ENCODE results near the gene FGL2. TPM values are rescaled to one million over a fixed set of nuclear protein-coding genes. Genes with fewer than 3 reads are reported as not detected.

Gene FGL2
- total and polyA plus RNA-seq, 2 experiments from 2014 or later = not detected

DNA sequence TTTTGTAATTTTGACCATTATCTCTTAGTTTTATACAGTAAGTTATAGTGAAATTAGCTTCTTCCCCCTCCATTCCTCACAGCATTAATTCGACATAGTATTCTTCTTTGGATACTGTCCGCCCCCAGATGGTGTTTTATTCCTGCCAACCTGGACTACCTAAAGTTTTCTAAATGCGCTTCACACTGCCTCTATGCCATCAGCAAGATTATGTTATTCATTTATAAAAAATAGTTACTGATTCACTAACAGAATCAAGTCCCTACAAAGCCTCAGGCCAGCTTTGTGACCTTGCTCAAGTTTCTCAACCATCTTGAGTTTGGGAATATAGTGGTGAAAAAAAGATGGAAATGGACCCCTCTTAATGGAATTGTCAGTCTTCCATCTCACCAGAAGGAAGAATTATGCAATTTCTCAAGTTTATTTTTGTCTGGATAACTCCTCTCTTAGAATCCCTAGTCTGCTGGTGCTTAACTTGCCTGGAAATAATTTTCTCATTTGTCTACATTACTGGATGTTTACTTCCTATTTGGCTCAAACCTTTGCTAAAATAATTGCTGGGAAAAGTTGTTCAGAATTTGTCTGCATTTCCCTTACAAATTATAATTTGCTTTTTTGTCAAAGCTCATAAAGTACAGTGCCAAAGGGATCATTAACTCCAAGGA, 16.7 kb upstream of the FGL2 start:
- no peaks in the 10 kb centered on the region; the same call in 1 of the 2 replicates for H3K36me3 ChIP-seq (ENCODE audit: insufficient read depth)
- no peaks in the 10 kb centered on the region for H3K27me3 Mint-ChIP-seq (ENCODE audit: insufficient read depth, low read depth, poor library complexity)
- peaks cover 4% of the 10 kb centered on the region for H3K9me2 ChIP-seq (ENCODE audit: insufficient read depth)
- TF ChIP-seq STAT1 (IDR thresholded peaks at IDR 0.05; ENCODE audit: unreplicated experiment) (no peak), CREB1 (CRISPR knock-in tag; IDR thresholded peaks at IDR 0.05; ENCODE audit: low read depth) (no peak)
- no peaks in the 10 kb centered on the region for H3K4me1 ChIP-seq (ENCODE audit: insufficient read depth)
- H3K9me3 Mint-ChIP-seq = peaks cover 21% of the 10 kb centered on the region
- no peaks in the 10 kb centered on the region for H4K20me1 ChIP-seq (replicated peaks; ENCODE audit: insufficient read depth)
- ATAC-seq (no peak), DNase-seq (ENCODE audit: low spot score) (no peak)
- no peak overlapping the region for H3K27ac ChIP-seq (ENCODE audit: low read depth)
- no peak overlapping the region for H3K27ac Mint-ChIP-seq
- no peaks in the 10 kb centered on the region for H3K27me3 ChIP-seq (ENCODE audit: insufficient read depth)
- H3F3A ChIP-seq (replicated peaks; ENCODE audit: low read depth) = no peaks in the 10 kb centered on the region
- no peak overlapping the region for H3K4me3 Mint-ChIP-seq
- no peak overlapping the region for H3K4me3 ChIP-seq
- H3K79me2 ChIP-seq (replicated peaks; ENCODE audit: insufficient read depth) = no peaks in the 10 kb centered on the region
- no peaks in the 10 kb centered on the region; the same call in 2 of the 3 replicates for H3K4me1 Mint-ChIP-seq
- H3K4me2 ChIP-seq = no peak overlapping the region
- no peak overlapping the region for H2AFZ ChIP-seq
- peaks cover 15% of the 10 kb centered on the region for H3K36me3 Mint-ChIP-seq (ENCODE audit: low read depth)

DNA sequence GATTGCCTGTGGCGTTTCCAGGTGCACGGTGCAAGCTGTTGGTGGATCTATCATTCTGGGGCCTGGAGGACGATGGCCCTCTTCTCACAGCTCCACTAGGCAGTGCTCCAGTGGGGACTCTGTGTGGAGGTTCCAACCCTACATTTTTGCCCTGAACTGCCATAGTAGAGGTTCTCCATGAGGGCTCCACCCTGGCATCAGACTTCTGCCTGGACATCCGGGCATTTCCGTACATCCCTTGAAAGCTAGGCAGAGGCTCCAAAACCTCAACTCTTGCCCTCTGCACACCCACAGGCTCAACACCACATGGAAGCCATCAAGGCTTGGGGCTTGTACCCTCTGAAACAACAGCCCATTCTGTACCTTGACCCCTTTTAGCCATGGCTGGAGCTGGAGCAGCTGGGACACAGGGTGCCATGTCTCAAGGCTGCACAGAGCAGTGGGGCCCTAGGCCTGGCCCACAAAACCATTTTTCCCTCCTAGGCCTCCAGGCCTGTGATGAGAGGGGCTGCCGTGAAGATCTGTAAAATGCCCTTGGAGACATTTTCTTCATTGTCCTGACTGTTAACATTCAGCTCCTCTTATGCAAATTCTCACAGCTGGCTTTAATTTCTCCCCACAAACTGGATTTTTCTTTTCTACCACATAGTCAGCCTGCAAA, 10.0 kb upstream of the FGL2 start:
- Mint-ChIP-seq H3K27ac (no peak overlapping the region), H3K36me3 (ENCODE audit: low read depth) (peaks cover 23% of the 10 kb centered on the region), H3K9me3 (peaks cover 36% of the 10 kb centered on the region), H3K4me3 (no peak overlapping the region), H3K4me1 (no peaks in the 10 kb centered on the region), H3K27me3 (ENCODE audit: insufficient read depth, low read depth, poor library complexity) (no peaks in the 10 kb centered on the region)
- H3K27me3 ChIP-seq (ENCODE audit: insufficient read depth) = no peaks in the 10 kb centered on the region
- H3K79me2 ChIP-seq (replicated peaks; ENCODE audit: insufficient read depth) = no peaks in the 10 kb centered on the region
- ATAC-seq (no peak), DNase-seq (ENCODE audit: low spot score) (peak; percentile 12)
- H2AFZ ChIP-seq = no peak overlapping the region
- no peaks in the 10 kb centered on the region for H3F3A ChIP-seq (replicated peaks; ENCODE audit: low read depth)
- H4K20me1 ChIP-seq (replicated peaks; ENCODE audit: insufficient read depth) = no peaks in the 10 kb centered on the region
- no peak overlapping the region for H3K4me2 ChIP-seq
- no peak overlapping the region for H3K27ac ChIP-seq (ENCODE audit: low read depth)
- H3K36me3 ChIP-seq (ENCODE audit: insufficient read depth) = no peaks in the 10 kb centered on the region
- no peaks in the 10 kb centered on the region for H3K4me1 ChIP-seq (ENCODE audit: insufficient read depth)
- no peaks in the 10 kb centered on the region; the same call in 1 of the 2 replicates for H3K9me2 ChIP-seq (ENCODE audit: insufficient read depth)
- no peak overlapping the region for H3K4me3 ChIP-seq
- TF ChIP-seq EZH2phosphoT487 (IDR thresholded peaks at IDR 0.05; ENCODE audit: unreplicated experiment) = no peak
- TF ChIP-seq, protein P1, sequence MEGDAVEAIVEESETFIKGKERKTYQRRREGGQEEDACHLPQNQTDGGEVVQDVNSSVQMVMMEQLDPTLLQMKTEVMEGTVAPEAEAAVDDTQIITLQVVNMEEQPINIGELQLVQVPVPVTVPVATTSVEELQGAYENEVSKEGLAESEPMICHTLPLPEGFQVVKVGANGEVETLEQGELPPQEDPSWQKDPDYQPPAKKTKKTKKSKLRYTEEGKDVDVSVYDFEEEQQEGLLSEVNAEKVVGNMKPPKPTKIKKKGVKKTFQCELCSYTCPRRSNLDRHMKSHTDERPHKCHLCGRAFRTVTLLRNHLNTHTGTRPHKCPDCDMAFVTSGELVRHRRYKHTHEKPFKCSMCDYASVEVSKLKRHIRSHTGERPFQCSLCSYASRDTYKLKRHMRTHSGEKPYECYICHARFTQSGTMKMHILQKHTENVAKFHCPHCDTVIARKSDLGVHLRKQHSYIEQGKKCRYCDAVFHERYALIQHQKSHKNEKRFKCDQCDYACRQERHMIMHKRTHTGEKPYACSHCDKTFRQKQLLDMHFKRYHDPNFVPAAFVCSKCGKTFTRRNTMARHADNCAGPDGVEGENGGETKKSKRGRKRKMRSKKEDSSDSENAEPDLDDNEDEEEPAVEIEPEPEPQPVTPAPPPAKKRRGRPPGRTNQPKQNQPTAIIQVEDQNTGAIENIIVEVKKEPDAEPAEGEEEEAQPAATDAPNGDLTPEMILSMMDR (conservative IDR thresholded peaks at IDR 0.05; ENCODE audit: low read depth in 2 of 2) = no peak
- TF ChIP-seq POLR2AphosphoS5 (IDR thresholded peaks at IDR 0.05; ENCODE audit: low read depth) = no peak
- TF ChIP-seq NANOG (IDR thresholded peaks at IDR 0.05; ENCODE audit: borderline replicate concordance) = no peak
- no peak for TF ChIP-seq ZNF114 (CRISPR knock-in tag; IDR thresholded peaks at IDR 0.05)
- TF ChIP-seq, protein P2, sequence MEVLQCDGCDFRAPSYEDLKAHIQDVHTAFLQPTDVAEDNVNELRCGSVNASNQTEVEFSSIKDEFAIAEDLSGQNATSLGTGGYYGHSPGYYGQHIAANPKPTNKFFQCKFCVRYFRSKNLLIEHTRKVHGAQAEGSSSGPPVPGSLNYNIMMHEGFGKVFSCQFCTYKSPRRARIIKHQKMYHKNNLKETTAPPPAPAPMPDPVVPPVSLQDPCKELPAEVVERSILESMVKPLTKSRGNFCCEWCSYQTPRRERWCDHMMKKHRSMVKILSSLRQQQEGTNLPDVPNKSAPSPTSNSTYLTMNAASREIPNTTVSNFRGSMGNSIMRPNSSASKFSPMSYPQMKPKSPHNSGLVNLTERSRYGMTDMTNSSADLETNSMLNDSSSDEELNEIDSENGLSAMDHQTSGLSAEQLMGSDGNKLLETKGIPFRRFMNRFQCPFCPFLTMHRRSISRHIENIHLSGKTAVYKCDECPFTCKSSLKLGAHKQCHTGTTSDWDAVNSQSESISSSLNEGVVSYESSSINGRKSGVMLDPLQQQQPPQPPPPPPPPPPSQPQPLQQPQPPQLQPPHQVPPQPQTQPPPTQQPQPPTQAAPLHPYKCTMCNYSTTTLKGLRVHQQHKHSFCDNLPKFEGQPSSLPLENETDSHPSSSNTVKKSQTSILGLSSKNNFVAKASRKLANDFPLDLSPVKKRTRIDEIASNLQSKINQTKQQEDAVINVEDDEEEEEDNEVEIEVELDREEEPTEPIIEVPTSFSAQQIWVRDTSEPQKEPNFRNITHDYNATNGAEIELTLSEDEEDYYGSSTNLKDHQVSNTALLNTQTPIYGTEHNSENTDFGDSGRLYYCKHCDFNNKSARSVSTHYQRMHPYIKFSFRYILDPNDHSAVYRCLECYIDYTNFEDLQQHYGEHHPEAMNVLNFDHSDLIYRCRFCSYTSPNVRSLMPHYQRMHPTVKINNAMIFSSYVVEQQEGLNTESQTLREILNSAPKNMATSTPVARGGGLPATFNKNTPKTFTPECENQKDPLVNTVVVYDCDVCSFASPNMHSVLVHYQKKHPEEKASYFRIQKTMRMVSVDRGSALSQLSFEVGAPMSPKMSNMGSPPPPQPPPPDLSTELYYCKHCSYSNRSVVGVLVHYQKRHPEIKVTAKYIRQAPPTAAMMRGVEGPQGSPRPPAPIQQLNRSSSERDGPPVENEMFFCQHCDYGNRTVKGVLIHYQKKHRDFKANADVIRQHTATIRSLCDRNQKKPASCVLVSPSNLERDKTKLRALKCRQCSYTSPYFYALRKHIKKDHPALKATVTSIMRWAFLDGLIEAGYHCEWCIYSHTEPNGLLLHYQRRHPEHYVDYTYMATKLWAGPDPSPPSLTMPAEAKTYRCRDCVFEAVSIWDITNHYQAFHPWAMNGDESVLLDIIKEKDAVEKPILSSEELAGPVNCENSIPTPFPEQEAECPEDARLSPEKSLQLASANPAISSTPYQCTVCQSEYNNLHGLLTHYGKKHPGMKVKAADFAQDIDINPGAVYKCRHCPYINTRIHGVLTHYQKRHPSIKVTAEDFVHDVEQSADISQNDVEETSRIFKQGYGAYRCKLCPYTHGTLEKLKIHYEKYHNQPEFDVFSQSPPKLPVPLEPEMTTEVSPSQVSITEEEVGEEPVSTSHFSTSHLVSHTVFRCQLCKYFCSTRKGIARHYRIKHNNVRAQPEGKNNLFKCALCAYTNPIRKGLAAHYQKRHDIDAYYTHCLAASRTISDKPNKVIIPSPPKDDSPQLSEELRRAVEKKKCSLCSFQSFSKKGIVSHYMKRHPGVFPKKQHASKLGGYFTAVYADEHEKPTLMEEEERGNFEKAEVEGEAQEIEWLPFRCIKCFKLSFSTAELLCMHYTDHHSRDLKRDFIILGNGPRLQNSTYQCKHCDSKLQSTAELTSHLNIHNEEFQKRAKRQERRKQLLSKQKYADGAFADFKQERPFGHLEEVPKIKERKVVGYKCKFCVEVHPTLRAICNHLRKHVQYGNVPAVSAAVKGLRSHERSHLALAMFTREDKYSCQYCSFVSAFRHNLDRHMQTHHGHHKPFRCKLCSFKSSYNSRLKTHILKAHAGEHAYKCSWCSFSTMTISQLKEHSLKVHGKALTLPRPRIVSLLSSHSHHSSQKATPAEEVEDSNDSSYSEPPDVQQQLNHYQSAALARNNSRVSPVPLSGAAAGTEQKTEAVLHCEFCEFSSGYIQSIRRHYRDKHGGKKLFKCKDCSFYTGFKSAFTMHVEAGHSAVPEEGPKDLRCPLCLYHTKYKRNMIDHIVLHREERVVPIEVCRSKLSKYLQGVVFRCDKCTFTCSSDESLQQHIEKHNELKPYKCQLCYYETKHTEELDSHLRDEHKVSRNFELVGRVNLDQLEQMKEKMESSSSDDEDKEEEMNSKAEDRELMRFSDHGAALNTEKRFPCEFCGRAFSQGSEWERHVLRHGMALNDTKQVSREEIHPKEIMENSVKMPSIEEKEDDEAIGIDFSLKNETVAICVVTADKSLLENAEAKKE (CRISPR knock-in tag; IDR thresholded peaks at IDR 0.05) = no peak
- TF ChIP-seq STAT1 (IDR thresholded peaks at IDR 0.05; ENCODE audit: unreplicated experiment) = no peak
- no peak for TF ChIP-seq EZH2 (IDR thresholded peaks at IDR 0.05; ENCODE audit: low read depth, unreplicated experiment)

Data from GM23338 (cell line).